ENCODE results near the gene ABCG2.

ABCG2 gene

GRCh38 chr4:88115587-88115986 is 42.9 kb downstream of the ABCG2 start (continued):
- no peak for TF ChIP-seq ZNF148 (tag by site-specific recombination; IDR thresholded peaks at IDR 0.05; ENCODE audit: borderline replicate concordance)
- TF ChIP-seq ZNF704 (tag by site-specific recombination; IDR thresholded peaks at IDR 0.05) = no peak
- TF ChIP-seq ZNF155 (tag by site-specific recombination; IDR thresholded peaks at IDR 0.05) = no peak
- TF ChIP-seq ZNF416 (tag by site-specific recombination; IDR thresholded peaks at IDR 0.05) = no peak
- no peak for TF ChIP-seq ZNF174 (tag by site-specific recombination; IDR thresholded peaks at IDR 0.05)
- TF ChIP-seq ZNF580 (tag by site-specific recombination; IDR thresholded peaks at IDR 0.05) = no peak
- no peak for TF ChIP-seq ZNF354C (tag by site-specific recombination; IDR thresholded peaks at IDR 0.05; ENCODE audit: borderline replicate concordance, low read depth)
- TF ChIP-seq ZBTB17 (tag by site-specific recombination; IDR thresholded peaks at IDR 0.05) = no peak
- no peak for TF ChIP-seq ZNF660 (tag by site-specific recombination; IDR thresholded peaks at IDR 0.05)

- no peaks in the 10 kb centered on the region for H3K36me3 ChIP-seq (ENCODE audit: control insufficient read depth in 2 of 2, insufficient read depth in 1 of 2, low read length in 2 of 2)
- H3K4me1 ChIP-seq (ENCODE audit: control insufficient read depth, insufficient read depth, low read length) = no peaks in the 10 kb centered on the region
- CTCF ChIA-PET = no interaction called here
- POLR2A ChIA-PET = interaction anchor here (0.5 kb wide), 1 partner anchor 40 kb away, joined by 6 read pairs; no protein-coding TSS in a partner anchor
- no peaks in the 10 kb centered on the region for H3K9me3 ChIP-seq (ENCODE audit: control insufficient read depth, insufficient read depth, low read depth, low read length)
- no peak overlapping the region for H3K4me3 ChIP-seq (ENCODE audit: low read depth, low read length)
- H3K27ac ChIP-seq (ENCODE audit: extremely low read depth, low read depth, low read length) = no peak overlapping the region
- TF ChIP-seq ZNF433 (tag by site-specific recombination; IDR thresholded peaks at IDR 0.05; ENCODE audit: low read depth) = no peak
- no peak for TF ChIP-seq ATF2 (tag by site-specific recombination; IDR thresholded peaks at IDR 0.05; ENCODE audit: low read depth)
- no peak for TF ChIP-seq ZNF677 (tag by site-specific recombination; IDR thresholded peaks at IDR 0.05)
- no peak for TF ChIP-seq FEZF1 (tag by site-specific recombination; IDR thresholded peaks at IDR 0.05)
- no peak for TF ChIP-seq ZNF37A (tag by site-specific recombination; IDR thresholded peaks at IDR 0.05)
- TF ChIP-seq ZNF530 (tag by site-specific recombination; IDR thresholded peaks at IDR 0.05; ENCODE audit: low read depth) = no peak
- no peak for TF ChIP-seq ZNF398 (tag by site-specific recombination; IDR thresholded peaks at IDR 0.05)
- no peak for TF ChIP-seq ZBTB1 (tag by site-specific recombination; IDR thresholded peaks at IDR 0.05)
- no peak for TF ChIP-seq ZNF423 (tag by site-specific recombination; IDR thresholded peaks at IDR 0.05)
- TF ChIP-seq MEIS1 (CRISPR knock-in tag; IDR thresholded peaks at IDR 0.05; ENCODE audit: borderline replicate concordance) = no peak
- no peak for TF ChIP-seq REST (tag by site-specific recombination; IDR thresholded peaks at IDR 0.05)
- no peak for TF ChIP-seq ZNF785 (tag by site-specific recombination; IDR thresholded peaks at IDR 0.05)
- TF ChIP-seq ZNF521 (tag by site-specific recombination; IDR thresholded peaks at IDR 0.05) = no peak
- no peak for TF ChIP-seq ZNF280D (tag by site-specific recombination; IDR thresholded peaks at IDR 0.05)
- TF ChIP-seq ZNF670 (tag by site-specific recombination; IDR thresholded peaks at IDR 0.05; ENCODE audit: low read depth) = no peak
Measured at GRCh38 chr4:88112856-88113255, 45.6 kb downstream of the ABCG2 start.
